ENCODE results near the gene CNPY3. TPM values are rescaled to one million over a fixed set of nuclear protein-coding genes. Genes with fewer than 3 reads are reported as not detected.

The CNPY3 gene
- total RNA-seq, 1 experiment from 2014 or later: 56.0 TPM

- H3K56ac ChIP-seq (ENCODE audit: insufficient read length, low read depth, low read length): no peak overlapping the region
- peaks cover 13 to 17% of the 10 kb centered on the region in 2 experiments for H3K4me1 Mint-ChIP-seq
- H4K8ac ChIP-seq (replicated peaks; ENCODE audit: insufficient read length, low read depth, low read length): no peak overlapping the region
- no peak overlapping the region for H3K18ac ChIP-seq (ENCODE audit: insufficient read length, low read depth, low read length)
- no peak overlapping the region for H3T11ph ChIP-seq (ENCODE audit: low read length)
- H3K27me3 Mint-ChIP-seq (ENCODE audit: low read depth): no peaks in the 10 kb centered on the region
- no peak overlapping the region for H2BK120ac ChIP-seq (ENCODE audit: low read depth, low read length, poor library complexity, severe bottlenecking)
- H2AFZ ChIP-seq (ENCODE audit: low read length): no peak overlapping the region
- no peak overlapping the region for H2BK12ac ChIP-seq (ENCODE audit: insufficient read length, low read depth, low read length)
- peak overlapping the region in 2 of 3 experiments; percentile 44 to 53; a peak in 2 of 7 replicates for H3K27ac Mint-ChIP-seq
- H3K9ac ChIP-seq (ENCODE audit: extremely low read depth, insufficient read length, low read length): peak overlapping the region; percentile 2
- H3K79me1 ChIP-seq (ENCODE audit: insufficient read depth, low read depth, low read length, poor library complexity, severe bottlenecking): no peaks in the 10 kb centered on the region
- peak; percentile 41 for DNase-seq
- H3K4me1 ChIP-seq (ENCODE audit: insufficient read depth, low read length): no peaks in the 10 kb centered on the region; the same call in 1 of the 2 replicates
- H3K14ac ChIP-seq (ENCODE audit: insufficient read depth, low read length): no peak overlapping the region
- no peaks in the 10 kb centered on the region for H3K27me3 ChIP-seq (ENCODE audit: insufficient read depth, low read length)
- no peak overlapping the region for H4K91ac ChIP-seq (ENCODE audit: insufficient read length, low read depth, low read length)
- H3K9me3 Mint-ChIP-seq: no peaks in the 10 kb centered on the region
- no peak overlapping the region for H2BK20ac ChIP-seq (ENCODE audit: low read depth, low read length, poor library complexity, severe bottlenecking)
- peak overlapping the region; percentile 76 for H3K4me2 ChIP-seq (ENCODE audit: insufficient read depth, insufficient read length, low read length)
- H2AK5ac ChIP-seq (ENCODE audit: insufficient read length, low read length): no peak overlapping the region
- H3K27ac ChIP-seq (ENCODE audit: insufficient read length, low read depth, low read length): no peak overlapping the region
- H2BK5ac ChIP-seq (ENCODE audit: insufficient read length, low read length): no peak overlapping the region
- peaks cover 4 to 10% (median 7%) of the 10 kb centered on the region in 3 experiments; a peak in 4 of 7 replicates for H3K36me3 Mint-ChIP-seq (ENCODE audit: insufficient read depth in 1 of 3, low read depth in 3 of 3)
- H2BK15ac ChIP-seq (ENCODE audit: low read depth, low read length): no peak overlapping the region
- TF ChIP-seq, protein P1, sequence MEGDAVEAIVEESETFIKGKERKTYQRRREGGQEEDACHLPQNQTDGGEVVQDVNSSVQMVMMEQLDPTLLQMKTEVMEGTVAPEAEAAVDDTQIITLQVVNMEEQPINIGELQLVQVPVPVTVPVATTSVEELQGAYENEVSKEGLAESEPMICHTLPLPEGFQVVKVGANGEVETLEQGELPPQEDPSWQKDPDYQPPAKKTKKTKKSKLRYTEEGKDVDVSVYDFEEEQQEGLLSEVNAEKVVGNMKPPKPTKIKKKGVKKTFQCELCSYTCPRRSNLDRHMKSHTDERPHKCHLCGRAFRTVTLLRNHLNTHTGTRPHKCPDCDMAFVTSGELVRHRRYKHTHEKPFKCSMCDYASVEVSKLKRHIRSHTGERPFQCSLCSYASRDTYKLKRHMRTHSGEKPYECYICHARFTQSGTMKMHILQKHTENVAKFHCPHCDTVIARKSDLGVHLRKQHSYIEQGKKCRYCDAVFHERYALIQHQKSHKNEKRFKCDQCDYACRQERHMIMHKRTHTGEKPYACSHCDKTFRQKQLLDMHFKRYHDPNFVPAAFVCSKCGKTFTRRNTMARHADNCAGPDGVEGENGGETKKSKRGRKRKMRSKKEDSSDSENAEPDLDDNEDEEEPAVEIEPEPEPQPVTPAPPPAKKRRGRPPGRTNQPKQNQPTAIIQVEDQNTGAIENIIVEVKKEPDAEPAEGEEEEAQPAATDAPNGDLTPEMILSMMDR (conservative IDR thresholded peaks at IDR 0.05): no peak
- no CpG with 5 or more reads among the region's 28 CpGs for WGBS (ENCODE audit: extremely low coverage, insufficient read length, low lambda C conversion rate)
- H3K4me3 Mint-ChIP-seq: peak overlapping the region; percentile 83 to 87
- peaks cover 11% of the 10 kb centered on the region for H3K23me2 ChIP-seq (ENCODE audit: insufficient read length, low read depth, low read length, poor library complexity, severe bottlenecking)
- no peak overlapping the region for H3K23ac ChIP-seq (ENCODE audit: insufficient read length, low read depth, low read length)
- H4K20me1 ChIP-seq (ENCODE audit: control insufficient read depth, insufficient read depth, insufficient read length): no peaks in the 10 kb centered on the region
- H3K9me3 ChIP-seq (ENCODE audit: control insufficient read depth, low read depth, low read length): no peaks in the 10 kb centered on the region
- no peaks in the 10 kb centered on the region for H3K79me2 ChIP-seq (ENCODE audit: insufficient read depth, low read length)
- no peak overlapping the region for H3K4ac ChIP-seq (ENCODE audit: low read depth, low read length)
- no peak overlapping the region for H4K5ac ChIP-seq (ENCODE audit: insufficient read length, low read depth, low read length)
These were observed 49.2 kb downstream of the CNPY3 start for GRCh38 chr6:42978487-42978838.

All from H9 (cell line).